ENCODE results near the gene INPP5B. TPM values are rescaled to one million over a fixed set of nuclear protein-coding genes. Genes with fewer than 3 reads are reported as not detected.

Gene INPP5B
- total and polyA plus RNA-seq, 2 experiments from 2014 or later: 6.9 to 29.1 TPM

- ATAC-seq (no peak), DNase-seq (ENCODE audit: low spot score) (no peak)
- H3K9me2 ChIP-seq (ENCODE audit: insufficient read depth): no peaks in the 10 kb centered on the region
- H4K20me1 ChIP-seq (replicated peaks; ENCODE audit: insufficient read depth): no peaks in the 10 kb centered on the region
- no peaks in the 10 kb centered on the region for H3K27me3 ChIP-seq (ENCODE audit: insufficient read depth)
- Mint-ChIP-seq H3K4me3 (no peak overlapping the region), H3K27ac (no peak overlapping the region), H3K27me3 (ENCODE audit: insufficient read depth, low read depth, poor library complexity) (peaks cover 1% of the 10 kb centered on the region), H3K36me3 (ENCODE audit: low read depth) (peaks cover 45% of the 10 kb centered on the region), H3K9me3 (no peaks in the 10 kb centered on the region), H3K4me1 (no peaks in the 10 kb centered on the region)
- no peak for TF ChIP-seq POLR2AphosphoS5 (IDR thresholded peaks at IDR 0.05; ENCODE audit: low read depth)
- no peak for TF ChIP-seq NANOG (IDR thresholded peaks at IDR 0.05; ENCODE audit: borderline replicate concordance)
- no peak for TF ChIP-seq CREB1 (CRISPR knock-in tag; IDR thresholded peaks at IDR 0.05; ENCODE audit: low read depth)
- no peak for TF ChIP-seq JUNB (IDR thresholded peaks at IDR 0.05; ENCODE audit: unreplicated experiment)
- no peak for TF ChIP-seq ZNF114 (CRISPR knock-in tag; IDR thresholded peaks at IDR 0.05)
- no peak for TF ChIP-seq CTCF (conservative IDR thresholded peaks at IDR 0.05; ENCODE audit: low read depth in 2 of 2)
- no peak for TF ChIP-seq ZNF462 (CRISPR knock-in tag; IDR thresholded peaks at IDR 0.05)
- TF ChIP-seq STAT1 (IDR thresholded peaks at IDR 0.05; ENCODE audit: unreplicated experiment): no peak
- TF ChIP-seq ZNF331 (CRISPR knock-in tag; IDR thresholded peaks at IDR 0.05; ENCODE audit: low read depth): no peak
- TF ChIP-seq ETS1 (IDR thresholded peaks at IDR 0.05): no peak
- no peak for TF ChIP-seq REST (IDR thresholded peaks at IDR 0.05; ENCODE audit: unreplicated experiment)
- TF ChIP-seq EZH2phosphoT487 (IDR thresholded peaks at IDR 0.05; ENCODE audit: unreplicated experiment): no peak
- no peaks in the 10 kb centered on the region for H3K4me1 ChIP-seq (ENCODE audit: insufficient read depth)
- no peaks in the 10 kb centered on the region for H3F3A ChIP-seq (replicated peaks; ENCODE audit: low read depth)
- no peak overlapping the region for H3K4me2 ChIP-seq
- no peak overlapping the region for H2AFZ ChIP-seq
- no peaks in the 10 kb centered on the region for H3K79me2 ChIP-seq (replicated peaks; ENCODE audit: insufficient read depth)
- H3K4me3 ChIP-seq: no peak overlapping the region
- no peak overlapping the region for H3K27ac ChIP-seq (ENCODE audit: low read depth)
- no peaks in the 10 kb centered on the region; the same call in 1 of the 2 replicates for H3K36me3 ChIP-seq (ENCODE audit: insufficient read depth)
These were observed 80.4 kb downstream of the INPP5B start for GRCh38 chr1:37866491-37866890.
